Hippocampal formation (tissue), 2 donors: ENCODE data around the gene P2RY2.
"Not testable (repeated sequence)": the region's sequence is repeated elsewhere in the genome, so short reads cannot be mapped to it uniquely, and the experiment has no call there.

ENCODE experiments used
- DNase-seq, 2 donors: peaks; one replicate each; lab custom pipeline; 2025; lab: John Stamatoyannopoulos, UW

The P2RY2 gene

GRCh38 chr11:73188301-73188700 lies 29.8 kb upstream of the P2RY2 start:
- DNase-seq = no peak

GRCh38 chr11:73189315-73189714 lies 28.8 kb upstream of the P2RY2 start:
- DNase-seq = peak; percentile 12 to 16

- DNase-seq = no peak
Measured at GRCh38 chr11:73189723-73190556, 28.1 kb upstream of the P2RY2 start.

GRCh38 chr11:73190557-73190885 lies 27.6 kb upstream of the P2RY2 start:
- DNase-seq = no peak

GRCh38 chr11:73191151-73191550 lies 26.9 kb upstream of the P2RY2 start:
- no peak for DNase-seq

GRCh38 chr11:73192272-73192671 lies 25.8 kb upstream of the P2RY2 start:
- no peak for DNase-seq

- DNase-seq = no peak
Measured at GRCh38 chr11:73193251-73194033, 24.6 kb upstream of the P2RY2 start.

- no peak for DNase-seq
Measured at GRCh38 chr11:73194034-73194507, 24.0 kb upstream of the P2RY2 start.

GRCh38 chr11:73194593-73194992 lies 23.5 kb upstream of the P2RY2 start:
- no peak for DNase-seq

GRCh38 chr11:73195191-73196007 lies 22.7 kb upstream of the P2RY2 start:
- DNase-seq = no peak

DNA sequence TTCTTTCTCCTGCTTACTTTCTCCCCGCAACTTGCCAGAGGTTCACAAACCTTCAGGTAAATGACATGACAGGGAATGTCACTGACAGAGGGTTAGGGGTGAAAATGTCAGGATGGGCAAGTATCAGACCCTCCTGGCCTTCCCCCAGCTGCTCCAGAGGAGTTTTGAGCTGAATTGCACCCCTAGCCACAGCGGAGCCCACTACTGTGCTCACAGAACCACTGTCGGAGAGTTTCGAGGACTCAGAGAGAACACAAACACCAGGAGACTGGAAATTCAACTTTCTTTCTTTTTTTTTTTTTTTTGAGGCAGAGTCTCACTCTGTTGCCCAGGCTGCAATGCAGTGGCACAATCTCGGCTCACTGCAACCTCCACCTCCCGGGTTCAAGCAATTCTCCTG lies 21.5 kb upstream of the P2RY2 start:
- no peak for DNase-seq

GRCh38 chr11:73197348-73197747 lies 20.7 kb upstream of the P2RY2 start:
- no peak for DNase-seq

DNA sequence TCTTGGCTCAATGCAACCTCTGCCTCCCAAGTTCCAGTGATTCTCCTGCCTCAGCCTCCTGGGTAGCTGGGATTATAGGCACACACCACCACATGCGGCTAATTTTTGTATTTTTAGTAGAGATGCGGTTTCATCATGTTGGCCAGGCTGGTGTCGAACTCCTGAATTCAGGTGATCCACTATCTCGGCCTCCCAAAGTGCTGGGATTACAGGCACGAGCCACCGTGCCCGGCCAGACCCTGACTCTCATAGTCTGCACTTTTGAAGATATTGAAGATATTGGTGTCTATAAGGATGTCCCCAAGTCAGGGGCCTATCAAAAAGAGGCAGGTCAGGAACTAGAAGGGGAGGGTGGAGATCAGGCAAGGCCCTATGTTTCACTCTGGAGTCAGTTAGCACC lies 20.3 kb upstream of the P2RY2 start:
- DNase-seq = not testable (repeated sequence)

DNA sequence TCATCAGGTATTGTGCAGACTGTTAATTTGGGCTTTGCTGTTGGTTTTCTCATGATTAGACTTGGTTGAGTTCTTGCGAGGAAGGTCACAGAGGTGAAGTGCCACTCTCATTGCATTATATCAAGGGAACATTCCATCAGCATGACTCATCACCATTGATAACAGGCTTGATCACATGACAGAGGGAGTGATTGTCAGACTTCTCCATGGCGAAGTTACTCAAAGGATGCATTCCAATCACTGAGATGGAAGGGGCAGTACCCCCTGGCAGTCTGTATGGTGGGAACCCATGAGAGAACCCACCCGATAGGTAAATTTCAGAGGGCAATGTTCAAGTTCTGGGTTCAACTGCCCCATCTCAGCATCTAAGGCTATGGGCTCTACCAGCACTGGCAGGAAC lies 19.4 kb upstream of the P2RY2 start:
- DNase-seq = no peak

DNA sequence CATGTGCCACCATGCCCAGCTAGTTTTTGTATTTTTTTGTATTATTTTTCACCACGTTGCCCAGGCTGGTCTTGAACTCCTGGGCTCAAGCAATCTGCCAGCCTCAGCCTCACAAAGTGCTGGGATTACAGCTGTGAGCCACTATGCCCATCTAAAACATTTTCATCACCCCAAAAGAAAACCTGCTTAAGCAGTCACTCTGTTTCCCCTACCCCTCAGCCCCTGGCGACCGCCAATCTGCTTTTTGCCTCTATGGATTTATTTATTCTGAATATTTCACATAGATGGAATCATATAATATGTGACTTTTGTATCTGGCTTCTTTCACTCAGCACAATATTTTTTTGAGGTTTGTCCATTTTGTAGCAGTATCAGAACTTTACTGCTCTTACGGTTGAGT lies 18.6 kb upstream of the P2RY2 start:
- no peak for DNase-seq

DNA sequence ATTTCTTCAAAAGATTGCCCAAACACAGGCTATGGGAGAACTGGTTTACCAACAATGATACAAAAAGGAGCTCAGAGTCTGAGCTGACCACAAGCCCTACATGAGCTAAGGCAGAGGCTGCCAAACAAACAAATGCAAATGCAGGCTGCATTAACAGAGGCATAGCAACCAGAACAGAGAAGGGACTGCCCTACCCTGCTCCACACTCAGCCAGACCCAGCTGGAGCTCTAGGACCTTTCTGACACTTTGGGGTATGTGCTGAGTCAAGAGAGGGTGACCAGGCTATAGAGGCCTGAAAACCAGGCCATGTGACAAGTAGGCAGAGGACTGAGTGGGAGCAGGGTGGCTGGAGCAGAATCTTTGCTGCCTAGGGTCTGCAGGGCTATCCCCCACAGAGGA lies 17.8 kb upstream of the P2RY2 start:
- no peak for DNase-seq

DNA sequence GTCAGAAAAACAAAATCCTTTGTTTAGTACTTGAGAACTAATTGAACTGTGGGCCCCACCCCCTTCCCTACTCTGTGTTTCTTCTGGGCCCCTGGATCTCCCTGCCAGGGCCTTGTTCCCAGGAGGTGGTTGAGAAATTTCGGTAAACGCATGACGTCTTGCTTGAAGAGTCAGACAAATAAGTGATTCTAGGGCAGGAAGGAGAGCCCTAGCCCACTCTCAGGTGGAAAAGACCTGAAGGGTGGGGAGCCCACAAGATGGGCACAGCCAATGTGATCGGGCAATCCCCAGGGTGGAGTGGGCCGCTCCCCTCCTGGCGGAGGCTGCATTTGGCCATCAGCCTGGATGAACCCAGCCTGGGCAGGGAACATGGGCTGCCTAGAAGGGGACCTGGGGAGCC lies 16.8 kb upstream of the P2RY2 start:
- DNase-seq = no peak

DNA sequence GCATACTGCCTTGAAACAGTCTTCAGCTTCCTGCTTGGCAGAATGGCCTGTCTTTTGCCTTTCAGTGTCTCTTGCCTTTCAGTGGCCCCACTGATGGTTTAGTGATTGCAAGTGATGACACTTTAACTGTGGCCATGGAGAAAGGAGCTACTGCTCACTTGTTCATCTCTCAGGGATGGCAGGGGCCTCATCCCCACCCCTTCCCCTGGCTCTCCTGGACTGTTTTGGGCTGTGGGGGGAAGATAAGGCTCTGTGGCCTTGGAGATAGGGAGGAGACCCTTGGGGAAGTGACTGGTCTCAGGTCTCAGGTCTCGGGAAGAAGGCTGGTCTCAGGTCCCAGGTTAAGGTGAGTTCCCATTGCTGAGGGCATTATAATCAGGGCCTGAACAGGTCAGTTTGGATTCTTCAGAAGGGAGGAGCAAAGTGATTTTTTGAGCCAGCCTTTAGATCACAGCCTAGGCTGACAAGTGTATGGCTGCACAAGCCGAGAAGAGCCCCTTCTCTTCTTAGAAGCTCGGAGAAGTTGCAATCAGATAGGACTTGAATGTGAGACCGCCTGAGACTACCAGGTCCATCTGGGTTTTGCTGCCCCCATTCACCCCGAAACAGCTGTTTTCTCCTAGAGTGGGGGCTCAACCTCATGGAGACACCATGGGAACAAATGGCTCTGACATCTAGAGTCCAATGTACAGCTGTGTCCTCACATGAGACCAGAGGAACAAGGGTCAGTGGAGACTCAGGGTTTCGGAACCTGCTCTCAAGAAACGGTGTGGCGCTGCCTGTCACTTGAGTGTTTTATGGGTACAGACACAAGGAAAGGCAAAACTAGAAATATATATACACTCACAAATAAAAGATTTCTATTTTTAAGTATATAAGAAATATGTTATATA lies 15.9 kb upstream of the P2RY2 start:
- no peak for DNase-seq

- no peak for DNase-seq
Measured at GRCh38 chr11:73203322-73203721, 14.8 kb upstream of the P2RY2 start.

GRCh38 chr11:73203790-73204189 lies 14.3 kb upstream of the P2RY2 start:
- DNase-seq = no peak

DNA sequence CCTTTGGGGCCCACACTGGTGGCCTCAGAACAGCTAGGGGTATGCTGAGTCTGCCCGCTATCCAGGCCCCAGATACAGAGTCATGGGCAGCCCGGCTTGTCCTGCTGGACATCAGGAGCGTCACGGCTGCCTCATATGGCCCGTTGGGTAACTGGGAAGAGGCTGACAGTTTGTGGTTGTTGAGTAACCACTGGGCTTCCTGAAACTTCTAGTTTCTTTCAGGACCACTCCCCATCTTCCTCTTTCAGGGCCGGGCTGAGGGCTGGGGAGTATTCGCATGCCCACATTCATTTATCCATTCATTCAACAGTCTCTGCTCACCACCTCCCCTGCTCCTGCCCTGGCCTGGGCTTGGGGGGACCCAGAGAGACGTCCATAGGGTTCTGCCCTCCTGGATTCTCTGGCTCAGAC lies 13.4 kb upstream of the P2RY2 start:
- DNase-seq = peak in 1 of 2 donors; percentile 40
